ENCODE measurements around the gene CEP43. TPM values are rescaled to one million over a fixed set of nuclear protein-coding genes. Genes with fewer than 3 reads are reported as not detected.

Gene CEP43
- polyA plus RNA-seq, 1 donor: 16.1 TPM

DNA sequence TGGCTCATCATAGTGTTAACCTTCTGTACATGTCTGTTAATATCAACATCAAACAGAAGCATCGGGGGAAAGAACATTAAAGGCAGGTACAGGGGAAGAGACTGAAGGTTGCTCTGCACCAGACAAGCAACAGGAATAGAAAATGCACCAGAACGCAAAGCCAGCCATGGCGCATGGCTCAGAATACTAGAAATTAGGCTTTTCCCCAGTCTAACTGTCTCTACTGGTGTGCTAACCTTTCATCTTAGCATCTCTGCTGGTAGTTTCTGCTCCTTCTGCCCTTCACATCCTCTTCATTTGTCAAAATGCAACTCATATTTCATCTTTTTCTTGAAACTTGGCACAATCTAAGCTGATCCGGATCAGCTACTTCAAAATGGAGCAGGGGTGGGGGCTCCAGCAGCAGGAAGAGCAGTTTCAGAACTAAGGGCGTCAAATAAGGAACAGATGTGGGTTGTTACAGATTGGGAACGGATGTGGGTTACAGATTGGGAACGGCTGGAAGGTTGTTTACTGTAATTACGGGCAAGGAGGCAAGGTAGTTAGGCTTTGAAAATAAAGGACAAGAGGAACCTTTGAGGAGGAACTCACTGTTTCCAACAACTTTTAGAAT, 29.7 kb upstream of the CEP43 start:
- no peak for DNase-seq (ENCODE audit: low read depth)

DNA sequence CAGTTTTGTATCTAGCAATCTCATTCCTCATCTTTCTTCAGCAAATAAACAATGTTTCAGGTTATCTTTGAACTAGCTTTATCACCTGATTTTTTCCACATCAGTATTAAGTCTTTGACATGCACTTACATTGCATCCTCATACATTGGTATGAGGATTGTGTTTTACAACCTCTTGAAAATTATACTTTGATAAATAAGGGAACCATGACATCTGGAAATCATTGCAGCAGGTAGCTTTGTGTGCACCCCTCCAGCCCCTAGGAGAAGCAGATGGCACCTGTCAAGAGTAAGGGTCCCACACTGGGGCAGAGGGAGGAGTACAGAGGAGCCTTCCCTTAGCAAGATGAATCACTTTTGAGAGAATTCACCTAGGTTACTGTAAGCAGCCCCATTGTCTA, 29.1 kb upstream of the CEP43 start:
- DNase-seq (ENCODE audit: low read depth): no peak

DNA sequence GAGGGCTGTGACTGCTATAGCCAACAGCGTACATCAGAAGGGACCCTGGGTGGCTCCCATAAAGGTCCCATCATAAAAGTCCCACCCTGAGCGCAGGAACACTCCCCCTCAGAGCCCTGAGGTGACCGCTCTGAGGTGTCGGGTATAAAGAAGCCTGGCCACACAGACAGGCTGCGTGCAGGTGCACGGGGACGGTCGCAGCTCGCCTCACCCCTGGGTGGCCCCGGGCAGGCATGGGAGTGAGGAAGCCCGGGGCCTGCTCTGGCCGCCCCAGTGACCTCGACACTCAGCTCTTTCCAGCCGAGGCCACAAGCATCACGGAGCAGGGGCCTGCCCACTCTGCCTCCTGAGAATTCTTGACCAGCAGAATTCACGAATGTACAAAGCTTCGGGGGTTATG, 28.4 kb upstream of the CEP43 start:
- DNase-seq (ENCODE audit: low read depth): no peak

DNA sequence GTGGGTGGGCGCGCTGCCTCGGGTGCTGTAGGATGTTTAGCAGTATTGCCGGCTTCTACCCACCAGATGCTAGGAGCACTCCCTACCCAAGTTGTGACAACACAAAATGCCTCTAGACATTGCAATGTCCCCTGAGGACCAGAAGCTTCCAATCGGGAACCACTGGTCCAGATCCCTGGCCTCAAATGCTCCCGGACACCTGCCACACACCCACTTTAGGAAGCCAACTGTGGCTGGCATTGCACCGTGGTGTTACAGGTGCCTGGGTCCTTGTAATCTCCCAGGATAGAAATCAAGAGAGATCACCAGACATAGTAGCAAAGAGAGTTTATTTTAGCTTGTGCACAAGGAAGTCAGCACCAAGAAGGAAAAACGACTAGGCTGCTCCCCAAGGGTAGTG, 27.9 kb upstream of the CEP43 start:
- no peak for DNase-seq (ENCODE audit: low read depth)

DNA sequence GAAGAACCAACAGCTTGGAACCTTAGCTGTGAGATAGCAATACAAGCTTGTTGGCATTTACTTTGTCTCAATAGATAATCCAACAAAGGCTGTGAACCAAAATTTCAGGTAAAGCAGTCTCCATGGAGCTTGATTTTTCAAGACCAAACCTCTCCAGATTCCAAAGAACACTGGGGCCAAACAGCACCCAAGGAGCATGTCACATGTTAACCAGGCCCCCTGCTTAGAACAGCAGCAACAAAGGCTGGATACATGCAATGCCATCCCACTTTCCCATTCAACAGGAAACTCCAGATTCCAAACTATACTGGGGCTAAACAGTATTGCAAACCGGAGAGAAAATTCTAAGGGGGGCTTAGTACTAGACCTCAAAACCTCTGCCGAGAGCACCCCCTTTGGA, 27.1 kb upstream of the CEP43 start:
- DNase-seq (ENCODE audit: low read depth): no peak

GRCh38 chr6:166976636-166977035, 22.6 kb upstream of the CEP43 start:
- DNase-seq (ENCODE audit: low read depth): no peak

DNA sequence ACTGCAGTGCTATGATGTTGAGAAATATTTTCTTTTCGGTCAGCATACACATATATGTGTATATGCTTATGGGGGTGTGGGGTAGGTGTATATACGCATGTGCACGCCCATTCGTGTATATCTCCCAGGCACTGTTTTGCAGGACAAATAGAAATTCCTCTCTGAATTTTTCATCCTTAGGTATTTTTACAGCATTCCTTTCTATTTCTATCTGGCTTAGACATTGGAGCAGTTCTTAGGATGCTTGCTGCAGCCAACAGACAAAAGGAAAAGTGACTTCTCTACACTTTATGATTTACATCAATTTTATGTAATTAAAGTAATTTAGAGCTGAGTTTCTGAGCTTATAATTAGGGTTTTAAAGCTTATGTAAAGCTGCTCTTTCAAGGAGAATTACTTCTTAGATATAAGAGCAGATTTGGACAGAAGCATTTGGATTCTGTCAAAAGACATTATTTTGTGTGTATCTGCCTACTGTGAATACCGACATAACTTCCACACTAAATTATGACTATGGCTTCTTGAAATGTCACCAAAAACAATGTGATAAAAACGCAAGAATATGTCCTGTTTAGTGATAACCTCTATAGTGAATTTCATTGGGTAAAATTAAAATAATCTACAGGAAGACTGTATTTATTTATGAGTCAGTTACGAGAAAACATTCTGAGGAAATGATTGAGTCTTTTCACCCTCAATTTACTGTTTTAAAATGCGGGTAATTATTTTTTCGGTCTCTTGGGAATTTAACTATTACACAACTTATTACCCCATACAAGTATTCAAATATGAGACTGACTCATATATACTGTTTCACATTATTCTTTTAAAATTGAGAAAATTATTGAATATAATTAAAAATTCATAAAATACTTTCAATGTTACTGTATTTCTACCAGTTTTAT, 21.3 kb upstream of the CEP43 start:
- no peak for DNase-seq (ENCODE audit: low read depth)

GRCh38 chr6:166980738-166981137, 18.5 kb upstream of the CEP43 start:
- DNase-seq (ENCODE audit: low read depth): no peak

GRCh38 chr6:166987448-166987847, 11.7 kb upstream of the CEP43 start:
- no peak for DNase-seq (ENCODE audit: low read depth)

GRCh38 chr6:166987930-166988329, 11.3 kb upstream of the CEP43 start:
- DNase-seq (ENCODE audit: low read depth): no peak

DNA sequence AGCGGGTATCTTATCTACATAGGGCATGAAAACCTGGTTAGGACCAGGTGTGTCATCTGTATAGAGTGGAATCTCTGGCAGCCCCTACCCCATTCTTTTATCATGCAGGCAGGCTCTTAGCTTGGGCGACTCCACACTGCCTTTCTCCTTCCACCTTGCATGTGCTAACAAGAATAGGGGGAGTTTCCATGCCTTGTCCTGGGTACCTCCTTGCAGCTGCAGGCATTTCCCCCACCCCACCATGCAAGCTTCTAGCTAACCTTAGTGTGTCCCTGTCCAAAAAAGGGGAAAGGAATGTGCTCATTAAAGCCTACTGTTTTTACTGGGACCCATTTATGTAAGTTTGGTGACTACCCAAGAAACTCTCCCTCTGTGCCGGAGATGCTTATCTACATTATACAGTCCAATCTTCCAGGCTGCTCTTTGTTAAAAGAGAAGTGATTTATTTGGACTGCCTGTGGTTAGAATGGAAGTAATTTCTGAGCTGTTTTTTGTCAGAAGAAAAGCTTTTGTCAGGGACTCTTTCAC, 10.5 kb upstream of the CEP43 start:
- no peak for DNase-seq (ENCODE audit: low read depth)

GRCh38 chr6:166989427-166990032, 9.7 kb upstream of the CEP43 start:
- DNase-seq (ENCODE audit: low read depth): no peak

GRCh38 chr6:166996406-166996805, 2.8 kb upstream of the CEP43 start:
- no peak for DNase-seq (ENCODE audit: low read depth)

DNA sequence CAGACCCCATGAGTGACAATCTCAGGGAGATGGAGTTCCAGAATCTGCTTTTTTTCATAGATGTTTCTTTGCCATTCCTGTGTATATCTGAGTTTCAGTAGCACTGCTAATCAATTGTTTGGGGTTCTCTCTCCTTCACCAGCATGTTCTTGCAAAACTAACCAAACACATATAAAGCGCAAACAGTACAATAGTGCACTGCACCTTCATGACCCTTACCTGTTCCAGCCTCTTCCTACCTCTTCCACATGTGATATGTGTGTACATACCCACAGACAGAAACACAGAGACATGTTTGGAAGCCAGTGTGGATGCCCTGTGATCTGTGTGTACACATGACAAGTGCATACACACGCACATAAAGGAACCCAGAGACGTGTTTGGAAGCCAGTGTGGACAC, 1.8 kb upstream of the CEP43 start:
- DNase-seq (ENCODE audit: low read depth): no peak

DNA sequence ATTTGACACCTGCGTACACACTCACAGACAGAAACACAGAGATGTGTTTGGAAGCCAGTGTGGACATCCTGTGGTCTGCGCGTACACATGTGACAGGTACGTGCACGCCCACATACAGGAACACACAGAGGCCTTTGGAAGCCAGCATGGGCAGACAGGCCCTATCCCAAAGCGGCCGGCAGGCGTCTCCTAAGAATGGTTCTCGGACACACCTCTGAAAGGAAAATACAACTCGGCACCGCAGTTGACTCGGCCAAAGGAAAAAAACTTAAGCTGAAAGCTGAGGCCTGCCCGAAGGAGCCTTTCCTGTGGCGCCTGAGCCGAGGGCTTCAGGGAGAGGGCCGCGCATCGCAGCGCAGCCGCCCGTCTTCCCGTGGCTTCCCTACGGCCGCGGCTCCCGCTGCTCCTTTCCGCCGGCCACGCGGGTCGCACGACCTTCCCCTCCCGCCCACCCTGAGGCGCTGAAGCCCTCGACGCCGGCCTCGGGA, 1.4 kb upstream of the CEP43 start:
- no peak for DNase-seq (ENCODE audit: low read depth)

DNA sequence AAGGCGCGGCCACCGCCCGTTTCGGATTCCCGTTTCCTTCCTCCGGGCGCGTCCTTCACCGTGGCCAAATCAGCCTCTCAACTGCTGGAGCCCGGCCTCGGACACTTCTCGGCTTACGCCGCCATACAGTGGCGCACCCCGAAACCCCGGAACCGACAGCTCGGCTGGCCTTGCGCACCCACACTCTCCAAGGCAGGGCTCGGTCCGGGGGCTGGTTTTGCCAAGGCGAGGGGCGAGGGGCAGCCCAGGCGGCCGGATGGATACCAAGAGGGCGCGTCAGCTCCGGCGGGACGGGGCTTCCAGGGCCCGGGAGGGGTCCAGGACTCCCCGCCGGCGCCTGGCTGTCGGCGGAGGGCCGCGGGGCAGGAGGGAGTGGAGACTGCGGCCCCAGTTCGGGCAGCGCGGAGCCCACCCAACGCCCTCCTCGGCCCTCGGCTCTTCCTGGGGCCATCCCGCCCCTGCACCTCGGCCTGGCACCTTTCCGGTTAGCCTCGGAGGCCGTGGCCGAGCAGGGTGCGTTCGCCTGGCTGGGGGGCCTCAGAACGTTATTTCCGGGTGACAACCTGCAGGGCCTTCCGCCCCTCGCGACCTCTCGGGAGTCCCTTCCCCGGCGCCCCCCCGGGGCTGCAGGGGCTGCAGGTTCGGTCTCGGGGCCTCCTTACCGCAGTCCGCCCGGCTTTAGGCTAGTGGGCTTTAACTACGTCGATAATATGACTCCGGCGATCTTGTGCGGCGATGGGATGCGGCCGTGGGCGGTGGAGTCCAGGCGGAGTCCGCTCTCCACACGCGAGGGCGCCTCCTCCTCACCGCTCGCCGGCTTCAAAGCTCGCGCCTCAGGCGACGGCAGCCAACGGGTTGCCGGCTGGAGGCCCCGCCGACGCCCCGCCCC, 697 bp upstream of the CEP43 start:
- no peak for DNase-seq (ENCODE audit: low read depth)

GRCh38 chr6:166999884-167000253, 672 bp downstream of the CEP43 start:
- no peak for DNase-seq (ENCODE audit: low read depth)

- DNase-seq (ENCODE audit: low read depth): no peak
Observed at GRCh38 chr6:167000759-167001158, 1.6 kb downstream of the CEP43 start.

DNA sequence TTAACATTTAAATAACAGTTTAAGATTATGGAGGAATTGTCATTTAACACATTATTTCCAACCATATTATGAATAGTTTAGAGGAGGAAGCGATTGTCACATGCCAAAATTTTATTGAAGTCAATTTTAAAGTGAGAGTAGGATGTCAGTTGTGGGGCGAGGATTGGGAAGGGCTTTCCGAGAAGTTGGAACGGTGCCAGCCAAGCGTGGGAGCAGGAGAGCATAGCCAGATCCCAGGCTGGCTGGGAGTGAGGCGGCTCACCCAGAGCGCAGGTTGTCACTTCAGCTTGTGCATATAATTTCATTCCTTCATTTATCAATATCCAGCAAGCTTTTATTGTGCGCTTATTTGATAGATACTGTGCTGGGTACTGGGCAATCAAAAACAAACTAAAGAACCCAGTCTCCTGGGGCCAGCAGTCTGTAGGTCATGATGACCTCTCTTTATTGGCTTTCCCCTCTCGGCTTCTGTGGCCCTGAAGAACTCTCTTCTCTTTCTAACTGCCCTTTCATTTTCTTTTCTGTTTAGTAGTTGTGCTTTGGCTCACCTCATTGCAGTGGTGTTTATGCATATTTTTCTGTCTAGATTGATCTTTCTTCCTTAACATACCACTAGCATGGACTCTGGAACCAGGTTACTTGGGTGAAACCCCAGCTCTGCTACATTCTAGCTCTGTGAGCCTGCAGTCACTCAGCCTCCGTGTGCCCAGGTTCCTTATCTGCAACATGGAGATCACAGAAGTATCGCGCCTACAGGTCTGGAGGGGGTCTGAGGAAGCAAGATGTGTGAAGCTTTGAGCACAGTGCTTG, 6.4 kb downstream of the CEP43 start:
- no peak for DNase-seq (ENCODE audit: low read depth)

- no peak for DNase-seq (ENCODE audit: low read depth)
Observed at GRCh38 chr6:167007985-167008384, 8.8 kb downstream of the CEP43 start.

DNA sequence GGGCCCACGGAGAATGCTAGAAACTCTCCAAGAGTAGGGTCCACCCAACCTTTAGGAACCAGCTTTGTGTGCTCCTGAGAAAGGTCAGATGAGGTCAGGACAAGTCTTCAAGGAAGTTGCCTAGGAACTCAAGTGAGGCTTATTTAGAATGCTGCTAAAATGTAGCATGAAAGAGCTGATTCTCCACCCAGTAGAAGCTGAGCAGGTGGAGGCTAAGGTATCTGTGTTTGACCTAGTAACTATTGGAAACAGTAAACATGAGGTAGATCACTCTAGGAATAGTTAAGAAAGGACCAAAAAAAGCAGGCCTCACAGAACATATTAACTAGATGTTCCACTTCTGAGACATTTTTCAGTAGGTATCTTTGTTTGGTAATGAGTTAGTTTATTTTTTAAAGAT, 13.9 kb downstream of the CEP43 start:
- DNase-seq (ENCODE audit: low read depth): no peak
